Measurements from ENCODE around the gene MAPK8IP3. TPM values are rescaled to one million over a fixed set of nuclear protein-coding genes. Genes with fewer than 3 reads are reported as not detected.
"Not testable (repeated sequence)": the region's sequence is repeated elsewhere in the genome, so short reads cannot be mapped to it uniquely, and the experiment has no call there.

The MAPK8IP3 gene
- total RNA-seq, 2 experiments from 2014 or later, result 93.4 to 96.8 TPM

DNA sequence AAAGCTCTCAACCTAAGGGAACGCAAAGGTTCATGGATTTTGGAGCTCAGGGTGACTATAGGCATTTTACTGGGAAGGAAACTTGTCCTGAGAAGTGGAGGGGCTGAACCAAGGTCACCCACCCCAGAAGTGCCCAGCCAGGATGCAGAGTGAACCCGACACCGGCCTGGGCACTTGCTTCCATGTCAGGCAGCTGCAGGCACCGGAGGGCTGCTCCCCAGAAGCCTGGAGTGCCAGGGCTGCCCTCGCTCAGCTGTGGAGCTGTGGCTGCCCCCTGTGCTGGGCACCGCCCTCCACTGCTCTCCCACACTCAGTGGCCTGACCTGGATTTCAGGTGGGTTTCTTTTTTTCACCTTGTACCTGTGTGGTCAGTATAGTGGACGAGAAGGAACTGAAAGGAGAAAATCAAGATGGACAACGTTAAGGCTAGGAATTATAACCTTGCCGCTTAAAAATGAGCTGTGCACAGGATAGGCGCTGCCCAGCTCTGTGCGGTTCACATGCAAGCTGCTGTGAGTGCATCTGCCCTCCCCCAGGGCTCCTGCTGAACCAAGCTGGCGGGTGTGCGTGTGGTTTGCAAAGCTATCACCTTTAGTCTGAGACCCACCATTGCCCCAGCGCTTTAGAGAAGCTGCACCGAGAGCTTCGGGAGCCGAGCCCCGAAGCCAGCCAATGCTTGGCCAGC, 2.2 kb downstream of the MAPK8IP3 start:
- peaks cover 15% of the 10 kb centered on the region for H3K36me3 Mint-ChIP-seq (ENCODE audit: low read depth)
- peaks cover 28% of the 10 kb centered on the region for H3K4me1 Mint-ChIP-seq
- no peaks in the 10 kb centered on the region for H3K9me3 Mint-ChIP-seq
- peak overlapping the region; percentile 98 for H3K4me3 Mint-ChIP-seq
- H3K27me3 Mint-ChIP-seq, result no peaks in the 10 kb centered on the region
- ChIA-PET POLR2A (interaction anchor here (0.6 to 6.0 kb wide), 6 partner anchors 9 to 75 kb away, joined by 3 to 49 read pairs (median 4); partner anchors contain the start of genes EME2, JPT2, MRPS34 and NME3), CTCF (interaction anchor here (0.6 to 4.0 kb wide), 5 partner anchors 10 to 74 kb away, joined by 3 to 32 read pairs (median 3); partner anchors contain the start of genes EME2, MRPS34, NUBP2 and SPSB3)
- H3K27ac Mint-ChIP-seq, result peak overlapping the region; percentile 37
- DNase-seq, result no peak

- Mint-ChIP-seq H3K27ac (no peak overlapping the region), H3K27me3 (no peaks in the 10 kb centered on the region), H3K4me3 (no peak overlapping the region), H3K36me3 (ENCODE audit: low read depth) (peaks cover 13% of the 10 kb centered on the region), H3K4me1 (peaks cover 28% of the 10 kb centered on the region), H3K9me3 (no peaks in the 10 kb centered on the region)
- ChIA-PET POLR2A (interaction anchor here (0.6 to 6.0 kb wide), 2 partner anchors 11 to 31 kb away, joined by 3 to 49 read pairs; partner anchors contain the start of gene JPT2), CTCF (interaction anchor here (4.0 kb wide), 1 partner anchor 9 kb away, joined by 27 read pairs; no protein-coding TSS in a partner anchor)
- no peak for DNase-seq
These were observed 2.8 kb downstream of the MAPK8IP3 start for GRCh38 chr16:1708768-1709180.

DNA sequence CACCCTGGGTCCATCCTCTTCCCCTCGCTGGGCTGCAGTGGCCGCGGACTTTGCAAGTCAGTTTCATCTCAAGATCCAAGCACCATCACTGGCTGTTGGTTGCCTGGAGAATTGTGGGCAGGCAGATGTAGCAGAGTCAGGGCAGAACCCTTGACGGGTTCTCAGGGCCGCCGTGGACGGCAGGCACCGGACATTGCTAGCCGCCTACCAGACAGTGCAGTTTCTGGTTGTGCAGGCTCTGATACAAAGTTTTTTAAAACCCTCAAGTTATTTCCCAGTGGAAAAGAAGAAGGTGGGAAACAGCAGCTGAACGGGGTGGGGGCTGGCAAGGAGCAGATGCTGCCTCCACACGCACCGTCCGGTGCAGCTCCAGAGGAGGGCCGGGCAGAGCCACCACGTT, 3.4 kb downstream of the MAPK8IP3 start:
- H3K27ac Mint-ChIP-seq, result no peak overlapping the region

GRCh38 chr16:1710811-1711507, 5.0 kb downstream of the MAPK8IP3 start:
- peaks cover 22% of the 10 kb centered on the region for H3K4me1 Mint-ChIP-seq
- DNase-seq, result no peak
- H3K27me3 Mint-ChIP-seq, result no peaks in the 10 kb centered on the region
- ChIA-PET CTCF (no interaction called here), POLR2A (interaction anchor here (1.2 kb wide), 1 partner anchor 100 kb away, joined by 3 read pairs; the partner anchor contains the start of gene IFT140)
- peaks cover 13% of the 10 kb centered on the region for H3K36me3 Mint-ChIP-seq (ENCODE audit: low read depth)
- no peaks in the 10 kb centered on the region for H3K9me3 Mint-ChIP-seq
- H3K27ac Mint-ChIP-seq, result no peak overlapping the region
- no peak overlapping the region for H3K4me3 Mint-ChIP-seq

More for the DNA sequence above, 3.4 kb downstream of the MAPK8IP3 start:
- Mint-ChIP-seq H3K27me3 (no peaks in the 10 kb centered on the region), H3K9me3 (no peaks in the 10 kb centered on the region), H3K4me3 (no peak overlapping the region), H3K36me3 (ENCODE audit: low read depth) (peaks cover 13% of the 10 kb centered on the region), H3K4me1 (peaks cover 28% of the 10 kb centered on the region)
- CTCF ChIA-PET, result no interaction called here
- POLR2A ChIA-PET, result no interaction called here
- no peak for DNase-seq

DNA sequence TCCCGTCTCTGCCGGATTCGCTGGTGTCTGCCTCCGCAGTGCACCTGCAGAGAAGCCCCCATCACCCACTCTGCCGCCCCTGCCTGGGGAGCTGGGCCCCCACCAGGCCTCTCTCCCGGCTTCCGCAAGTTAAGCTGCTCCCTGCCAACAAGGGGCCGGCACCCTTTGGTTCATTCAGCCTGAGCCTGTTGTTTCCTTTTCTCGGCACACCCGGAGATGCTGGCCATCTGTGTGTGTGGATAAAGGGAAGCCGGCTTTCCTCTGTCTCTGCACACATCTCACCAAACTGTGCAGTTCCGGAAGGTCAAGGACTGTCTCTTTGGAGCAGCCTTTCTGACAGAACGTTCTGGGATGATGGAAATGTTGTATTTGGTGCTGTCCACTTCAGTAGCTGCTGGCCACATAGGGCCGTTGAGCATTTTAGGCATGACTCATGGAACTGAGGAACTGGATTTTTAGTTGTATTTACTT, 6.8 kb downstream of the MAPK8IP3 start:
- Mint-ChIP-seq H3K27ac (no peak overlapping the region), H3K4me1 (peaks cover 16% of the 10 kb centered on the region), H3K27me3 (no peaks in the 10 kb centered on the region), H3K36me3 (ENCODE audit: low read depth) (peaks cover 4% of the 10 kb centered on the region), H3K4me3 (no peak overlapping the region), H3K9me3 (no peaks in the 10 kb centered on the region)
- POLR2A ChIA-PET, result no interaction called here
- no peak for DNase-seq
- CTCF ChIA-PET, result no interaction called here

- DNase-seq, result no peak
- Mint-ChIP-seq H3K9me3 (no peaks in the 10 kb centered on the region), H3K27me3 (no peaks in the 10 kb centered on the region), H3K4me3 (no peak overlapping the region), H3K4me1 (peaks cover 11% of the 10 kb centered on the region), H3K36me3 (ENCODE audit: low read depth) (no peaks in the 10 kb centered on the region), H3K27ac (no peak overlapping the region)
- ChIA-PET CTCF (no interaction called here), POLR2A (no interaction called here)
These were observed 7.3 kb downstream of the MAPK8IP3 start for GRCh38 chr16:1713331-1713730.

GRCh38 chr16:1713933-1714332, 7.9 kb downstream of the MAPK8IP3 start:
- H3K4me1 Mint-ChIP-seq, result peaks cover 8% of the 10 kb centered on the region
- no peak overlapping the region for H3K27ac Mint-ChIP-seq
- no peaks in the 10 kb centered on the region for H3K36me3 Mint-ChIP-seq (ENCODE audit: low read depth)
- no peaks in the 10 kb centered on the region for H3K9me3 Mint-ChIP-seq
- ChIA-PET CTCF (no interaction called here), POLR2A (no interaction called here)
- no peak for DNase-seq
- H3K27me3 Mint-ChIP-seq, result no peaks in the 10 kb centered on the region
- H3K4me3 Mint-ChIP-seq, result no peak overlapping the region

- DNase-seq, result no peak
- H3K4me3 Mint-ChIP-seq, result no peak overlapping the region
- no peaks in the 10 kb centered on the region for H3K36me3 Mint-ChIP-seq (ENCODE audit: low read depth)
- POLR2A ChIA-PET, result interaction anchor here (0.7 kb wide), 1 partner anchor 9 kb away, joined by 3 read pairs; the partner anchor contains the start of gene MAPK8IP3
- H3K4me1 Mint-ChIP-seq, result peaks cover 14% of the 10 kb centered on the region
- H3K27me3 Mint-ChIP-seq, result no peaks in the 10 kb centered on the region
- CTCF ChIA-PET, result interaction anchor here (1.0 kb wide), 1 partner anchor 9 kb away, joined by 3 read pairs; the partner anchor contains the start of gene MAPK8IP3
- H3K9me3 Mint-ChIP-seq, result no peaks in the 10 kb centered on the region
- no peak overlapping the region for H3K27ac Mint-ChIP-seq
These were observed 9.2 kb downstream of the MAPK8IP3 start for GRCh38 chr16:1715220-1715619.

GRCh38 chr16:1718236-1718635, 12.2 kb downstream of the MAPK8IP3 start:
- H3K27ac Mint-ChIP-seq; H3K4me3 Mint-ChIP-seq; H3K27me3 Mint-ChIP-seq; DNase-seq; H3K9me3 Mint-ChIP-seq; H3K36me3 Mint-ChIP-seq (ENCODE audit: low read depth): not testable (repeated sequence)
- CTCF ChIA-PET, result interaction anchor here (4.4 kb wide), 1 partner anchor 11 kb away, joined by 27 read pairs; the partner anchor contains the start of gene MAPK8IP3
- peaks cover 32% of the 10 kb centered on the region for H3K4me1 Mint-ChIP-seq
- POLR2A ChIA-PET, result interaction anchor here (1.9 kb wide), 1 partner anchor 11 kb away, joined by 4 read pairs; no protein-coding TSS in a partner anchor

DNA sequence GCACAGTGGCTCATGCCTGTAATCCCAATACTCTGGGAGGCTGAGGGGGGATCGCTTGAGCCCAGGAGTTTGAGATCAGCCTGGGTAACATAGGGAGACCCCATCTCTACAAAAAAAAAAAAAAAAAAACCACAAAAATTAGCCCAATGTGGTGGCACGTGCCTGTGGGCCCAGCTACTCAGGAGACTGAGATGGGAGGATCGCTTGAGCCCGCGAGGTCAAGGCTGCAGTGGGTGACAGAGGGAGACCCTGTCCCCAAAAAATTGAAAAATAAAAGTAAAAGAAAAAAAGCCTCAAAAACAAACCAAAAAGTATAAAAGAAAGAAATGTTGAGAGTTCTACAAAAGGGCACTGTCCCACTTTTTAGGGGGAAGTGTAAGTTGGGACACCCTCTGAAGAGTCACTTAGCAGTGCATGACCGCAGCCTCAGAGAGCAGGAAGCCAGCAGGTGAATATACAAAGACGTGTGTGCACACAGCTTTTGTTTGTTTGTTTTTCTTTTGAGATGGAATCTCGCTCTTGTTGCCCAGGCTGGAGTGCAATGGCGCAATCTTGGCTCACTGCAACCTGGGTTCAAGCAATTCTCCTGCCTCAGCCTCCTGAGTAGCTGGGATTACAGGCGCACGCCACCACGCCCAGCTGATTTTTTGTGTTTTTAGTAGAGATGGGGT, 13.7 kb downstream of the MAPK8IP3 start:
- H3K27me3 Mint-ChIP-seq, H3K27ac Mint-ChIP-seq: not testable (repeated sequence)

DNA sequence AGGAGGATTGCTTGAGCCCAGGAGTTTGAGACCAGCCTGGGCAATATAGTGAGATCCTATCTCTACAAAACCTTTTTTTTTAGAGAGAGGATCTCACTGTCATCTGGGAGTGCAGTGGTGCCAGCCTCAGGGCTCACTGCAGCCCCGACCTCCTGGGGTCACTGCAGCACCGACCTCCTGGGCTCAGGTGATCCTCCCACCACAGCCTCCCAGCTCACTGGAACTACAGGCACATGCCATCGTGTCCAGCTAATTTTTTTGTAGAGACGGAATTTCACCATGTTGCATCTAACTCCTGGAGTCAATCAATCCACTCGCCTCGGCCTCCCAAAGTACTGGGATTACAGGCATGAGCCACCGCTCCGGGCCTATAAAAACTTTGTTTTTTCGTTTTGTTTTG, 15.4 kb downstream of the MAPK8IP3 start:
- no peak for DNase-seq
- Mint-ChIP-seq H3K27me3 (no peaks in the 10 kb centered on the region), H3K9me3 (no peaks in the 10 kb centered on the region), H3K36me3 (ENCODE audit: low read depth) (peaks cover 4% of the 10 kb centered on the region), H3K27ac (peak overlapping the region; percentile 21), H3K4me1 (peaks cover 38% of the 10 kb centered on the region), H3K4me3 (no peak overlapping the region)
- ChIA-PET CTCF (no interaction called here), POLR2A (interaction anchor here (0.8 kb wide), 1 partner anchor 43 kb away, joined by 3 read pairs; no protein-coding TSS in a partner anchor)

More for the DNA sequence above, 13.7 kb downstream of the MAPK8IP3 start:
- H3K4me1 Mint-ChIP-seq, result peaks cover 38% of the 10 kb centered on the region
- H3K36me3 Mint-ChIP-seq (ENCODE audit: low read depth); H3K9me3 Mint-ChIP-seq; H3K4me3 Mint-ChIP-seq; DNase-seq: not testable (repeated sequence)
- POLR2A ChIA-PET, result interaction anchor here (0.7 to 1.8 kb wide), 4 partner anchors 11 to 41 kb away, joined by 3 to 6 read pairs (median 3); partner anchors contain the start of gene MAPK8IP3
- CTCF ChIA-PET, result interaction anchor here (0.9 to 4.4 kb wide), 2 partner anchors 10 to 13 kb away, joined by 5 to 27 read pairs; partner anchors contain the start of gene MAPK8IP3

- ChIA-PET POLR2A (interaction anchor here (0.9 kb wide), 1 partner anchor 59 kb away, joined by 3 read pairs; the partner anchor contains the start of genes NUBP2 and SPSB3), CTCF (interaction anchor here (0.7 to 1.2 kb wide), 6 partner anchors 10 to 113 kb away, joined by 3 to 8 read pairs (median 3); no protein-coding TSS in a partner anchor)
- no peaks in the 10 kb centered on the region for H3K27me3 Mint-ChIP-seq
- peak; percentile 48 for DNase-seq
- peaks cover 37% of the 10 kb centered on the region for H3K4me1 Mint-ChIP-seq
- no peak overlapping the region for H3K4me3 Mint-ChIP-seq
- no peaks in the 10 kb centered on the region for H3K9me3 Mint-ChIP-seq
- H3K36me3 Mint-ChIP-seq (ENCODE audit: low read depth), result peaks cover 14% of the 10 kb centered on the region
- peak overlapping the region; percentile 49 for H3K27ac Mint-ChIP-seq
These were observed 17.6 kb downstream of the MAPK8IP3 start for GRCh38 chr16:1723450-1724147.

All from activated CD4-positive, alpha-beta memory T cell treated with anti-CD3 and anti-CD28 coated beads, Interleukin-2, amount 10 ng/mL, durations not matched to agents 7 days and 5 days (primary cell).